IPS-18c (cell line): ENCODE measurements around the gene PPM1A.
"Not testable (repeated sequence)": the region's sequence is repeated elsewhere in the genome, so short reads cannot be mapped to it uniquely, and the experiment has no call there.

Experiments used
- H3K4me3 ChIP-seq: 2 replicates; pipeline ENCODE4 v1.7.0; 2013; ENCODE audit warnings: low read depth, mild to moderate bottlenecking, low read length, moderate library complexity; ENCODE audit not compliant: insufficient read depth
- H3K9me3 ChIP-seq: one replicate; pipeline ENCODE4 v1.6.1; 2013; ENCODE audit warnings: mild to moderate bottlenecking, low read length, moderate library complexity; ENCODE audit not compliant: control insufficient read depth, insufficient read depth

PPM1A gene

GRCh38 chr14:60288279-60288678, 39.3 kb downstream of the PPM1A start:
- H3K9me3 ChIP-seq, result no peaks in the 10 kb centered on the region
- H3K4me3 ChIP-seq, result no peak overlapping the region

- Histone ChIP-seq H3K4me3 (no peak overlapping the region), H3K9me3 (no peaks in the 10 kb centered on the region)
Measured at GRCh38 chr14:60294411-60295069, 45.5 kb downstream of the PPM1A start.

GRCh38 chr14:60300019-60300418, 51.0 kb downstream of the PPM1A start:
- no peaks in the 10 kb centered on the region for H3K9me3 ChIP-seq
- H3K4me3 ChIP-seq, result no peak overlapping the region

- Histone ChIP-seq H3K4me3 (no peak overlapping the region), H3K9me3 (peaks cover 2% of the 10 kb centered on the region)
Measured at GRCh38 chr14:60301685-60302084, 52.7 kb downstream of the PPM1A start.

GRCh38 chr14:60302663-60303062, 53.6 kb downstream of the PPM1A start:
- H3K4me3 ChIP-seq, result no peak overlapping the region
- peaks cover 2% of the 10 kb centered on the region for H3K9me3 ChIP-seq

GRCh38 chr14:60303745-60304144, 54.7 kb downstream of the PPM1A start:
- H3K9me3 ChIP-seq, result peaks cover 2% of the 10 kb centered on the region

GRCh38 chr14:60304509-60304908, 55.5 kb downstream of the PPM1A start:
- no peak overlapping the region for H3K4me3 ChIP-seq
- H3K9me3 ChIP-seq, result peaks cover 2% of the 10 kb centered on the region

More at GRCh38 chr14:60303745-60304144, 54.7 kb downstream of the PPM1A start:
- no peak overlapping the region for H3K4me3 ChIP-seq

- Histone ChIP-seq H3K9me3 (peaks cover 2% of the 10 kb centered on the region), H3K4me3 (no peak overlapping the region)
Measured at GRCh38 chr14:60309867-60310552, 61.0 kb downstream of the PPM1A start.

- H3K9me3 ChIP-seq, result peaks cover 4% of the 10 kb centered on the region
- H3K4me3 ChIP-seq, result no peak overlapping the region
Measured at GRCh38 chr14:60311417-60311816, 62.4 kb downstream of the PPM1A start.

GRCh38 chr14:60313093-60313492, 64.1 kb downstream of the PPM1A start:
- peaks cover 3% of the 10 kb centered on the region for H3K9me3 ChIP-seq
- H3K4me3 ChIP-seq, result no peak overlapping the region

GRCh38 chr14:60315196-60315990, 66.4 kb downstream of the PPM1A start:
- H3K4me3 ChIP-seq, result no peak overlapping the region

GRCh38 chr14:60317609-60318008, 68.6 kb downstream of the PPM1A start:
- H3K4me3 ChIP-seq, result no peak overlapping the region
- peaks cover 3% of the 10 kb centered on the region for H3K9me3 ChIP-seq

More at GRCh38 chr14:60315196-60315990, 66.4 kb downstream of the PPM1A start:
- H3K9me3 ChIP-seq, result peaks cover 3% of the 10 kb centered on the region

- H3K9me3 ChIP-seq, result not testable (repeated sequence)
Measured at GRCh38 chr14:60320860-60321259, 71.8 kb downstream of the PPM1A start.

GRCh38 chr14:60323199-60323896, 74.3 kb downstream of the PPM1A start:
- H3K4me3 ChIP-seq, result no peak overlapping the region
- H3K9me3 ChIP-seq, result no peaks in the 10 kb centered on the region

More at GRCh38 chr14:60320860-60321259, 71.8 kb downstream of the PPM1A start:
- H3K4me3 ChIP-seq, result not testable (repeated sequence)

GRCh38 chr14:60324837-60325236, 75.8 kb downstream of the PPM1A start:
- no peaks in the 10 kb centered on the region for H3K9me3 ChIP-seq
- no peak overlapping the region for H3K4me3 ChIP-seq

- H3K9me3 ChIP-seq, result no peaks in the 10 kb centered on the region
- no peak overlapping the region for H3K4me3 ChIP-seq
Measured at GRCh38 chr14:60326274-60326673, 77.3 kb downstream of the PPM1A start.
